Stimulated activated CD4-positive, alpha-beta T cell treated with anti-CD3 and anti-CD28 coated beads, Interleukin-12 subunit alpha, Interleukin-12 subunit beta, amount 100 ng/mL, for 4 hours (primary cell): ENCODE measurements around the gene CDC42SE2.
"Not testable (repeated sequence)": the region's sequence is repeated elsewhere in the genome, so short reads cannot be mapped to it uniquely, and the experiment has no call there.

Experiments used
- DNase-seq: peaks from one replicate; pipeline ENCODE4 v3.0.0-alpha.2; 2020

CDC42SE2 gene

DNA sequence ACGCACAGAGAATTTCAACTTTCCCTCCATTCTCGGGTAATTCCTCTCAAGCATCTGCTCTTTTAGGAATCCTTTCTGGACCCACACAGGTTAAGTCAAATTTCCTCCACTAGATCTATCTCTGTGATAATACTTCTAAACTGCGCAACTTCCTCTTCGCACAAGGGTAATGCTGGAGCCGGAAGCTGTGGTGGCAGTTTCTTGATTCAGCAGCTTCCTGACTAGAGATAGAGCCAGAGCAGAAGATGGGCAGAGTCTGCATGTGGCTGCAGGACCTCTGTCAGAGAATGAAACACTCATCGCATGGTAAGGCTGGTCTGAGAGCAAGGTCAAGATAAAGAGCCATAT lies 11.1 kb upstream of the CDC42SE2 start:
- DNase-seq: peak; percentile 52

DNA sequence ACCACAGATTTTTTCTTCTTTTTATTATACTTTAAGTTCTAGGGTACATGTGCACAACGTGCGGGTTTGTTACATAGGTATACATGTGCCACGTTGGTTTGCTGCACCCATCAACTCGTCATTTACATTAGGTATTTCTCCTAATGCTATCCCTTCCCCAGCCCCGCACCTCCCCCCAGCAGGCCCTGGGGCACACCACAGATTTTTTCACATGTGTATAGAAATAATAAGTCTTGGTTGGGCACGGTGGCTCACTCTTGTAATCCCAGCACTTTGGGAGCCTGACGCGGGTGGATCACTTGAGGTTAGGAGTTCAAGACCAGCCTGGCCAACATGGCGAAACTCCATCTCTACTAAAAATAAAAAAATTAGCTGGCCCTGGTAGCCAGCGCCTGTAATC lies 9.8 kb upstream of the CDC42SE2 start:
- not testable (repeated sequence) for DNase-seq

DNA sequence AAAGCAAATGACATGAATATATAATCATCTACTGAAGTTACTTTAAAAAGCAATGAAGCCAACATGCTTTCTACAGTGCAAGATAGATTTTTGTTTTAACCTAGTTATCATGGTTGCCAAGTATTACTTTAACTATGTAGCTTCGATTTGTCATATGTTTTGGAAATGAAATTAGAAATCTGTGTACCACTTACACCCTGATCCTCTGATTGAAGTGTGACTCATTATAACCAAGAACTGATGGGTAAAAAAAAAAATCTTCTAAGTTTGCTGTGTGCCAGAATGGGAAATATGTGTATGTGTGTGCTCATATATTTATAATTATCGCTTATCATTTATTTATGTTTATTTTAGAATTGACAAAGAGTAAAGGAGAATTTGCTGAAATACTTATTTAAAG lies 9.1 kb upstream of the CDC42SE2 start:
- DNase-seq: no peak

DNA sequence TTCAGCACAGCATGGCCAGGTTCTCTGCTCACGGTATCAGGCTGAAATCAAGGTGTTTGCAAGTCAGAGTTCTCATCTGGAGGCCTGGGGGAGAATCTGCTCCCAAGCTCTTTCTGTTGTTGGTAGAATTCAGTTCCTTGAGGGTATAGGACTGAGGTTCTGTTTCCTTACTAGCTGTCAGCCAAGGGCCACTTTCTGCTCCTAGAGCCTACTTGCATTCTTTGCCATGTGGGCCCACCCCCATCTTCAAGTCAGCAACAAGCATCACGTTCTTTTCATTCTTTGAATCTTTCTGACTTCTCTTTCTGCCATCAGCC lies 7.4 kb upstream of the CDC42SE2 start:
- no peak for DNase-seq

DNA sequence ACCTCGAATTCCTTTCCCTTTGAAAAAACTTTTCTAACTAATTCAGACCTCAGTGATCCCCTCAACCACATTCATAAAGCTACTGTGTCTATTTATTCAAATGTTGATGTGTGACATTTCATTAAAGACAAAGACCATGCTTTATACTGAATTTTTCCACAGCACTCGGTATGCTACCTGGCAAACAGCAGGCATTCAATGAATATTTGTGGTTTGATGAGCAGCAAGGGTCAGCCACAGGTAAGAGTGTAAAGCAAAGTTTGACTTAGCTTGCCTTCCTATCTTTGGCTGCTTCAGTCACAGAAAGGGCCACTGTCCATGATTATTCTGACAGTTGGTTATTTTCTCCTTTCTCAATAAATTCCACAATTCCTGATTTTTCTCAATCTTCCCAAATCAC lies 5.1 kb upstream of the CDC42SE2 start:
- no peak for DNase-seq

DNA sequence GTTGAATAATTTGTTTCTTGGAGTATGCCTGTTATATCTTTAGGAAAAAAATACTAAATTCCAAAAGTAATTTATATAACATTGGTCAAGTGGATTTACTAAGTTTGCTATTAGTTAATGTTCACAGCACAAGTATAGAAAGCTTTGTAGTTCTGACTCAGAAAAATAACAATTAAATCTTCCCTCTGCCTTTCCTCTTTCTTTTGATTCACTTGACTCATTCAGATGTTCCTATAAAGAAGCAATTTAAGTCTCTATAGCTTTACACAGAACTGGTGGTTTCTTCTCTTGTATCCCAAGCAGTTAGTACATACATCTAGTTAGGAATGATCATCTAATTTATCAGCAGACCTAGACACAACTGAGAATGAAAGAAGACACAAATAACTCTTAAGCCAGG lies 4.5 kb upstream of the CDC42SE2 start:
- DNase-seq: no peak

DNA sequence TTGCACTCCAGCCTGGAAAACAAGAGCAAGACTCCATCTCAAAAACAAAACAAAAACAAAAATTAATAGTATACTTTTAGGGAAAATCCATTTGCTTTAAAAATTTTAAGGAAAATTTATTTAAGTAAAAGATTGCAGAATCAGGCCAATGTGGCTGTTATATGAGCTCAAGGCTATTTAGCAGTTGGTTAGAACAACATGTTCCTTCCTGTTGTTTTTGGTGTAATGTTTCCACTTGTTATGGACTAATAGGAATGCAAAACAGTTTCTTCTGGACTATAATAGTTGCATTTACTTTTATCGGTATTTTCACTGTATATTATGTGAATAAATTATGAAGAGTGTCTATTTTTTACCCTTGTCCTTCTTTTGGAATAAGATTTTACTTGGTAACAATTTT lies 3.0 kb upstream of the CDC42SE2 start:
- DNase-seq: no peak

DNA sequence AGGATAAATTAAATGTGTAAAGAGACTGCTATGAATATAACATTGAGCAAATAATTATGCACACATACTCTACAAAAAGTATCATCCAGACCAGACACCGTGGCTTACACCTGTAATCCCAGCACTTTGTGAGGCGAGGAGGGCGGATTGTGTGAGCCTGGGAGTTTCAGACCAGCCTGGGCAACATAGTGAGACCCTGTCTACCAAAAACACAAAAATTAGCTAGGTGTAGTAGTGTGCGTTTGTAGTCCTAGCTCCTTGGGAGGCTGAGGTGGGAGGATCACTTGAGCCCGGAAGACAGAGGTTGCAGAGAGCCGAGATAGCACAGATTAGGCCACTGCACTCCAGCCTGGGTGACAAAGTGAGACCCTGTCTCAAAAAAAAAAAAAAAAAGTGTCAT lies 2.4 kb upstream of the CDC42SE2 start:
- DNase-seq: no peak

DNA sequence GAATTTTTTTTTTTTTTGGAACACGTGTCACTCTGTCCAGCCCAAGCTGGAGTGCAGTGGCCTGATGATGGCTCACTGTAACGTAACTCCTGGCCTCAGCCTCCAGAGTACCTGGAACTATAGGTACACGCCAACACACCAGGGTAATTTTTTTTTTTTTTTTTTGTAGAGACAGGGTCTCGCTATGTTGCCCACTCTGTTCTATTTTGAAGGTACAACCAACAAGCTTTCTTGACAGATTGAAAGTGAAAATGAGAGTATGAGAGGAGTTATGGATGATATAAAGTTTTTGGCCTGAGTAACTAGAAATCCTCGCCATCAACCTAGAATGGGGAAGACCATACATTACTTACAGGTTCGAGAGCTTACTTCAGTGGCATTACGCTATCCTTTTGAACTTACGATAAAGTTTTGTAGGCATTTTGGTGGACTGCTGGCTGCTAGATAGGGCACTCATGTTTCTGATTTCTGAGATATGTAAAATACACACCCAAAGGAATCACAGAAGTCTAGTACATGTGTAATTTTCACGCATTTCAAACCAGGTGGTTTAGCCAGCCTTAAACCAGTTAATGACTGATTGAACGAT lies 806 bp upstream of the CDC42SE2 start:
- DNase-seq: no peak

DNA sequence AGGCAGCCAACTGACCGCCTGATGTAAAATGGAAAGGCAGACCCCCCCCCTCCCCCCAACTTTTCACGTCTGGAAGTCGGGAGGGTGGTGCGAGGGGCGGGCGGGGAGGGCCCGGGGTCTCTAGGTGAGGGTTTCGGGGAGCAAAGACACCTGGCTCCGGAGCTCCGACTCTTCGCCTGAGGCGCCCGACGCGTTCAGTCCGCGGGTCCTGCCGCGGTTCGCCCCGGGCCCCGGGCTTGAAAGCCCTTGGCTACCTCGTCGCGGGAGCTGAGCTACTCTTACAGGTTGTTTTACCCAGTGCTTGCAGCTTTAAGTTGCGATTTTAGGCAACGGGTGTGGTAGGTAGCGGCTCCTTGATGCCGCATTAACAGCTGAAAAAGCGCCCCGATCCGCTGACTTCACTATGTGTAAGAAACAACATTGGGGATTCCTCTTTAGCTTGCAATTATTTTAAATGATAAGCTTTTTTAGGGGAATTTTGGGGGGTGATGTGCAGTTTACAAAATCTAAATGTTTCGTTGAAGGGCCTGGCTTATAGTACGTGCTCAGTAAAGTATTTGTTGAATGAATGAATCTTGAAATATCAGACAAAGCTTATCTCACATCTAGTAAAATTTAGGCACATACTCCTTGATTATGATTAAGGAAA lies 722 bp downstream of the CDC42SE2 start:
- peak; percentile 29 for DNase-seq

DNA sequence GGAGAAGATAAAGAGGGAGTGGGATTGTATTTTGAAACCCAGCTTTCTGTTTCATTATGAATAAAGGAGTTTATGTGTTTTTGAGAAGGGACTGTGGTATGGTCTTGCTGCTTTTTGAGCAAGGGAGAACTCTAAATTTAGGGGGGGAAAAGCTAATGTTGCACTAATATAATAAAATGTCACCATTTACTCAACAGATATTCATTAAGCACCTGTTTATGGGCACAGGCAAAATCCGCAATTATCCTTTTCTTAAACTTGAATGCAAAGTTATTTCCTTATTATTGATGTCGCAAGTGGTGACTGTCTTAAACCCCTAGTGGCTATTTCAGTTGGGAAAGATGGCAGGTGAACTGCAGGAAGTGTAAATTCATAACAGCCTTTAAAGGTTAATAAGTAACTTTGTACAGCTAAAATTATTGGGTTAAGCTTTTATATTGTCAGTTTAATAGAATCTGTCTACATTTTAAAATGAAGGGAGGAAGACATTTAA lies 1.5 kb downstream of the CDC42SE2 start:
- DNase-seq: no peak

DNA sequence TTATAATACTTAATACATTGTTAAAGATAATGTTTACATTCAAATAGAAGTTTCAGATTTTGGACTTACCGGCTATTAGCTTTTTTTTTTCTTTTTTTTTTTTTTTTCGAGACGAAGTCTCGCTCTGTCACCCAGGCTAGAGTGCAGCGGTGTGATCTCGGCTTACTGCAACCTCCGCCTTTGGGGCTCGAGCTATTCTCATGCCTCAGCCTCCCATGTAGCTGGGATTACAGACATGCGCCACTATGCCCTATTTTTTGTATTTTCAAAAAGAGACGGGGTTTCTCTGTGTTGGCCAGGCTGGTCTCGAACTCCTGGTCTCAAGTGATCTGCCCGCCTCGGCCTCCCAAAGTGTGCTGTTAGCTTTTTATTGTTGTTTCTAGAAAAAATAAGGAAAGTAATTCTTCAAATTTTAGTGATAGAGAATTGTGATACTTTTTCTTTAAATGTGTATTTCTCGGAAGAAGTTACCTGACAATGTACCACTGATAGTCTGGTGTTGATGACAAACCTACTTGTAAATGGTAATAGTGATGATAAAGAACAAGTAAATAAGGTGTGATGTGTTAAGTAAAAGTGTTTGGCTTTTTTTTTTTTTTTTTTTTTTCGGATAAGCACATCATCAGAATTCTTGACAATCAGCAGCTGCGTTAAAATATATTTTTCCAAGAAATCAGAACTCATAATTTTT lies 2.7 kb downstream of the CDC42SE2 start:
- no peak for DNase-seq

DNA sequence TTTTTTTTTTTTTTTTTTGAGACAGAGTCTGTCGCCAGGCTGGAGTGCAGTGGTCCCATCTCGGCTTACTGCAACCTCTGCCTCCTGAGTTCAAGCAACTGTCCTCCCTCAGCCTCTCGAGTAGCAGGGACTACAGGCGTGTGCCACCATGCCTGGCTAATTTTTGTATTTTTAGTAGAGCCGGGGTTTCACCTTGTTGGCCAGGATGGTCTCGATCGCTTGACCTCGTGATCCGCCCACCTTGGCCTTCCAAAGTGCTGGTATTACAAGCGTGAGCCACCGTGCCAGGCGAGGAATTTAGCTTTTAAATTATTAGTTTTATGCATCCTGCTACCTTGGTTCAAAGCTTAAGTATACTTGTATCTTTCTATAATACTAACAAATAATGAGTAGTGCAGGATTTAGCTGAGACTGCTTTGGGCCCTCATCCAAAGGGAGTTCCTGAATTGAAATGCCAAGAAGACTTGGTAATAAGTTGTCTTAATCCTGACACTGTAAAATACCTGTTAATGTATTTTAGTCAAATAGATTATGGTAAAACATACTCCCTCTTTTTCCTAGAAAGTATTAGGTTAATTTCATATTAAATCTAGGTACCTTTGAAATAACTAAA lies 5.0 kb downstream of the CDC42SE2 start:
- DNase-seq: no peak

DNA sequence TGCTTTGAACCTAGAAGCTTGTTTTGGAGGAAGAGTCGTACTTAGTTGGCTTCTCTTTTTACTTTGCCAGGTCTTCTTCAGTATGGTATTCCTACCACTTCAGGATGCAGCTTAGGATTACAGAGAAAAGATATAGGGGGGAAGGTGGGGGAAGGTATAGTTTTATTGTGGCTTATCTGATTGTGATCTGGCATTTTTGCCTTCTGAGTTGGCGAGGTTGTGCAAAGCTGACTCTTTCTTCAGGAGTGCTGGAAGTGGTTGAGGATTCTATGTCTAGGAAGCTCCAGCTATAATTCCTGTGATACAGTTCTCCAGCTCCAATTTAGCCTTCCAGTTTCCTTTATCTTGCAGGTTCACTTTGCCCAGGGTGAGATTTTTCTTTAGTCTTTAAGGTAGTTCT lies 7.0 kb downstream of the CDC42SE2 start:
- DNase-seq: no peak

DNA sequence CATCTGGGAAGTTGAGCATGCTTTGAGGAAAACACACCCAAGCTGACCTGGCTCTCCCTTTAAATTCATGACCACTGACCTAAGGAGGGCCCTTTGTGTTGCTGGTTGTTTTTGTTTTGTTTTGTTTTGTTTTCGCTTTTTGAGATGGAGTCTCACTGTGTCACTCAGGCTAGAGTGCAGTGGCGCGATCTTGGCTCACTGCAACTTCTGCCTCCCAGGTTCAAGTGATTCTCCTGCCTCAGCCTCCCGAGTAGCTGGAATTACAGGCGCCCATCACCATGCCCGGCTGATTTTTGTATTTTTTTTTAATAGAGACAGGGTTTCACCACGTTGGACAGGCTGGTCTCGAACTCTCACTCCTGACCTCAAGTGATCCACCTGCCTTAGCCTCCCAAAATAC lies 8.0 kb downstream of the CDC42SE2 start:
- DNase-seq: not testable (repeated sequence)

DNA sequence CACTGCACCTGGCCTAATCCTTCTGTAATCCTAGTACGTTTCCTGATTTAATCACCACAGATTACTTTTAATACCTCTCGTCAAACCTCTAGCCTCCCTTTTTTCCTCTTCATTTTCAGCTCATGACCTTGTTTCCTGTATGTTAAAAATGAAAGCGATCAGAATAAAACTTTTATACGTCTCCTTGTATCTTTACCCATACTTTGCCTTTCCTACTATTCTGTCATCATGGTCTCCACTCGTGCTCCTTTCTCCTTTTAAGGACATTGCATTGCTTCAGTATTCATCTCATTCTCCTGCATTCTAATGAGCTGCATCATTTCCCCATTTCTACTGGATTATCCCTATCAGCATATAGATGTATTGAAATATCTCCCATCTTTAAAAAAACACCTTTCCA lies 8.5 kb downstream of the CDC42SE2 start:
- DNase-seq: no peak

DNA sequence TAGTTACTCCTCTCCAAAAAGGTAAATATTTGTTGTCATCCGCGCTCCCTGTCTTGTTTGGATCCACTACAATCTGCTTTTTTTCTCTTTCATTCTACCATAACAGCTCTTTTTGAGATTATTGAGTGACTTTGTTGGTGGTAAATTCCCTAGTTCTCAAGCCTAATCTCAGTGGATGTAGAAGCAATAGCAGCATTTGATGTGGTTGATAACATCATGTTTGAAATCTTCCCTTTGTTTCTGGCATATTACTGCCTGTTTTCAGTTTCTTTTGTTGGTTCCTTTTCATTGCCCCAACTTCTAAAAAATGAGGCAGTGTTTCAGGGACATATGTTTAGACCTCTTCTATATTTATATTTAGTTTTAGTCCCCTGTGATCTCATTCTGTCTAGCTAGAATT lies 8.9 kb downstream of the CDC42SE2 start:
- no peak for DNase-seq

DNA sequence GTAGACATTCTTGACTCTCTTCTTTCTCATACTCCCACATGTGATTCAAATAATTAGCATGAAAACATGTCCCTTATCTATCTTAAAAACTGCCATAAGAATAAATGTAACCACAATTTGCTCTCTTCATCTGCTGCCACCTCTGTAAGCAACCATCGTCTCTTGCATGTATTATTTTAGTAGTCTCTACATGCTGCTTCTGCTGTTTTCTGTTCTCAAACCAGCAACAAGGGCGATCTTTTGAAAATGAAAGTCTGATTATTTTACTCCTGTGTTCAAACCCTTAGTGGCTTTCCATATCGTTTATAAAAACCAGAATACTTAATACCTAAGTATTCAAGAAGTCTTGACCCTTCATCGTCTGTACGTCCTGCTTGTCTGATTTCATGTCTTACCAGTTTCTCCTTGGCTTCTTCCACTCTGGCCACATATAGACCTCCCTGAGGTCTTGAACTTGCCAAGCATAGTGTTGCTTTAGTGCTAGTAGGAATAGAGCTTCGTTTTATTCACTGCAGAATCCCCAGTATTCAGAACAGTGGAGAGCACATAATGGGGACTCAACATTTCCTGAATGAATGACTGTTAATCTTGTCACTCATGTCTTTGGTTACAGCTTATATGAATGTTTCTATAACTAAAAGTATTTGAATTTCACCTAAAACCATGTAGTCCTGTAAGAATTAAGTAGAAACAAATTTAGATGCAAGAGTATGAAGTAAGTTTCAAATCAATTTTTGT lies 10.6 kb downstream of the CDC42SE2 start:
- DNase-seq: no peak

DNA sequence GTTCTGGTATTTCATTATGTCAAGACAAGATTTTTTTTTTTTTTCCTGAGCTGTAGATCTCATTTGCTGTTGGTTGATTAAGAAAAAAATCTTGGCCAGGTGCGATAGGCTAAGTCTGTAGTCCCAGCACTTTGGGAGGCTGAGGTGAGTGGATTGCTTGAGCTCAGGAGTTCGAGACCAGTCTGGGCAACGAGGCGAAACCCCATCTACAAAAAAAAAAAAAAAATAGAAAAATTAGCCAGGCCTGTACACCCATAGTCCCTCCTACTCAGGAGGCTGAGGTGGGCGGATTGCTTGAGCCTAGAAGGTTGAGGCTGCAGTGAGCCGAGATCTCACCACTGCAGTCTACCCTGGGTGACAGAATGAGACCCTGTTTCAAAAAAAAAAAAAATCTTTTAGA lies 12.2 kb downstream of the CDC42SE2 start:
- no peak for DNase-seq

DNA sequence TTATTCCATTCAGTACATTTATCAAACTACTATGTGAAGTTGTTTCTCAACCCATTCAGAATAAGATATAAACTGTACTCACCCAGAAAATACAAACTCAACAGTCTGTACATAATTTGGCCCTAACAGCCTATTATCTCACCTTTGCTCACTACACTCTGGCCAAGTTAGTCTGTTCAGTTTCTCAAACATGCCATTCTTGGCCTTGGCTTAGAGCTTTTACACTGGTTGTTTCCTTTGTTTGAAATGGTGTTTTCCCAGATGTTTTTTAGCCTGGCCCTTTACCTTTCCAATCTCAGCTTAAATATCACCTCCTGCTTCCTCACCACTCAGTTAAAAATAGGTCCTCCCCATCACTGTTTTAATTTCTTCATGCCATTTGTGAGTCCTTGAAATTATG lies 13.6 kb downstream of the CDC42SE2 start:
- no peak for DNase-seq

DNA sequence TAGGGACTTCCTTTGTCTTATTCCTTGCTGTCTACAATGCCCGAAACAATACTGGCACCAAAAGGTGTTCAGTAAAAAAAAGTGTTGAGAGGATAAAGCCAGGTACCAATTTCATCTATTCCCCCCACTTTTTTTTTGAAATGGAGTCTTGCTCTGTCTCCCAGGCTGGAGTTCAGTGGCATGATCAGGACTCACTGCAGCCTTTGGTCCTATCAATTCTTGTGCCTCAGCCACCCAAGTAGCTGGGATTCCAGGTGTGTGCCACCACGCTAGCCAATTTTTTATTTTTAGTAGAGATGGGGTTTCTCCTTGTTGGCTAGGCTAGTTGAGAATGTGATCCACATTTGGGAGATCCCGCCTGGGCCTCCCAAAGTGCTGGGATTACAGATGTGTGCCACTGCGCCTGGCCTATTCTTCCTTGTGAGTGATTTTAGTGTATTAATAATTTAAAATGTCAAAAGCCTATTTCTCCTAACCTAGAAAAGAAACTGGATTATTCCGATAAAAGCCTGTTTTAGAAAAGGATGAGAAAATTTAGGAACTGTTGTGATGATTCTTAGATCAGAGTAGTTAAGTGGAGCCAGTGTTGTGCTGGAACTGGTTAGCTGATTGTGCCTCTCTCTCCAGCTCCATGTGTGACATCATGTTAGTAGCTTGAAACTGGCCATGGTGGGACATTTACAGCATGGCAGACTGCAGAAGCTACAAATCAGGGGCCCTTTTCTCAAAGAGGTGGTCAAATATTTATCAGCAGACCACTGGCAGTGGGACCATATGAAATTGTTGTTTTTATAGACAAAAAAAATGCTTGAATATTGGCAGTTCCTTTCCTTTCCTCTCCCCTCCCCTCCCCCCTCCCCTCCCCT lies 14.3 kb downstream of the CDC42SE2 start:
- no peak for DNase-seq

DNA sequence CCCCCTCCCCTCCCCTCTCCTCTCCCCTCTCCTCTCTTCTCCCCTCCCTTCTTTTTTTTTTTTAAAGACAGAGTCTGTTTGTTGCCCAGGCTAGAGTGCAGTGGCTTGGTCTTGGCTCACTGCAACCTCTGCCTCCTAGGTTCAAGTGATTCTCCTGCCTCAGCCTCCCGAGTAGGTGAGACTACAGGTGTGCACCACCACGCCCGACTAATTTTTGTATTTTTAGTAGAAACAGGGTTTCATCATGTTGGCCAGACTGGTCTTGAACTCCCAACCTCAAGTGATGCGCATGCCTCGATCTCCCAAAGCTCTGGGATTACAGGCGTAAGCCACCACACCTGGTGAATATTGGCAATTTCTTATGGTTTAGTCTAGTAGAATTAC lies 14.9 kb downstream of the CDC42SE2 start:
- not testable (repeated sequence) for DNase-seq

DNA sequence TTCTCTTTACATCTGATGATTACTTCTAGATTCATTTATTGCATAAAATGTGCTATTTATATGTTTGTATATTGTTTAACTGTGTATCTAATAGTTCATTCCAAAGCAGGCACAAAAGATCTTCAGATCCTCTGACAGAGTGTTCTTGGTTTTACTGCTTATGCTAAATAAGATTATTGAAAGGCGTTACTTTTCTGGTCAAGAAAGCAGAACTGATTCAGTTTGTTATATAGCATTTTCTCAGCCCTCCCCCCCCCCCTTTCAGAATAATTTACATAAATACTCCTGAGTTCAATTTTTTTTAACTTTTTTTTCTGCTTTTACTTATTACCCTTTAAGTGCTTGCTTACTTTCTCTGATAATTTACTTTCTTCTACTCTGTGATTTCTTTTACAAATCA lies 15.4 kb downstream of the CDC42SE2 start:
- no peak for DNase-seq
